ENCODE data around the gene WDR90.

WDR90 gene

GRCh38 chr16:674214-674881 is 25.2 kb downstream of the WDR90 start:
- no peak overlapping the region for H3K4me3 ChIP-seq (ENCODE audit: low read depth, low read length)

GRCh38 chr16:674968-675883 is 26.1 kb downstream of the WDR90 start, which contains the start of gene RHBDL1:
TSS of gene RHBDL1 (plus strand) at chr16:675671. CDS start at chr16:675791, 120 bp downstream.
- H3K4me3 ChIP-seq (ENCODE audit: low read depth, low read length): peak within 1 kb of the TSS; percentile 41

GRCh38 chr16:675884-676564 is 26.9 kb downstream of the WDR90 start:
- peak overlapping the region; percentile 41 for H3K4me3 ChIP-seq (ENCODE audit: low read depth, low read length)

- H3K4me3 ChIP-seq (ENCODE audit: low read depth, low read length): no peak overlapping the region
Measured at GRCh38 chr16:676565-676902, 27.4 kb downstream of the WDR90 start.

- no peak overlapping the region for H3K4me3 ChIP-seq (ENCODE audit: low read depth, low read length)
Measured at GRCh38 chr16:676913-677312, 27.7 kb downstream of the WDR90 start.

GRCh38 chr16:677316-678190 is 28.4 kb downstream of the WDR90 start:
- H3K4me3 ChIP-seq (ENCODE audit: low read depth, low read length): no peak overlapping the region

GRCh38 chr16:678209-678857 is 29.2 kb downstream of the WDR90 start:
- H3K4me3 ChIP-seq (ENCODE audit: low read depth, low read length): no peak overlapping the region

- H3K4me3 ChIP-seq (ENCODE audit: low read depth, low read length): peak overlapping the region; percentile 24
Measured at GRCh38 chr16:678858-679813, 30.0 kb downstream of the WDR90 start.

GRCh38 chr16:679814-680624 is 30.9 kb downstream of the WDR90 start, which contains the start of gene STUB1:
TSS of gene STUB1 (plus strand) at chr16:680410. CDS start at chr16:680526, 116 bp downstream.
- H3K4me3 ChIP-seq (ENCODE audit: low read depth, low read length): peak within 1 kb of the TSS; percentile 74

GRCh38 chr16:680625-680945 is 31.4 kb downstream of the WDR90 start:
- H3K4me3 ChIP-seq (ENCODE audit: low read depth, low read length): peak overlapping the region; percentile 74

GRCh38 chr16:680967-681745 is 32.0 kb downstream of the WDR90 start:
- peak overlapping the region; percentile 74 for H3K4me3 ChIP-seq (ENCODE audit: low read depth, low read length)

- no peak overlapping the region for H3K4me3 ChIP-seq (ENCODE audit: low read depth, low read length)
Measured at GRCh38 chr16:681746-682427, 32.7 kb downstream of the WDR90 start.

- no peak overlapping the region for H3K4me3 ChIP-seq (ENCODE audit: low read depth, low read length)
Measured at GRCh38 chr16:682493-683395, 33.6 kb downstream of the WDR90 start.

GRCh38 chr16:683396-684070 is 34.4 kb downstream of the WDR90 start:
- peak overlapping the region; percentile 81 for H3K4me3 ChIP-seq (ENCODE audit: low read depth, low read length)

- H3K4me3 ChIP-seq (ENCODE audit: low read depth, low read length): peak within 1 kb of the TSS; percentile 81
Measured at GRCh38 chr16:684071-684794, 35.1 kb downstream of the WDR90 start, which contains the start of gene JMJD8. TSS of gene JMJD8 (minus strand) at chr16:684334. CDS start at chr16:684319, 15 bp downstream.
